Brain microvascular endothelial cell (primary cell): ENCODE measurements around the gene WRAP73.

Experiments used
- DNase-seq: peaks from one replicate; pipeline ENCODE4 v3.0.0-alpha.2; 2020
- H3K27ac ChIP-seq: fragments of 250-450 bp; sonication (Bioruptor Pico); 2 replicates; pipeline ENCODE4 v1.5.1; 2020; ENCODE audit warnings: mild to moderate bottlenecking, moderate library complexity
- H3K27me3 ChIP-seq: fragments of 250-450 bp; sonication (Bioruptor Pico); replicated peaks from 2 replicates; pipeline ENCODE4 v1.5.1; 2020; ENCODE audit warnings: mild to moderate bottlenecking
- H3K36me3 ChIP-seq: fragments of 250-450 bp; sonication (Bioruptor Pico); replicated peaks from 2 replicates; pipeline ENCODE4 v1.5.1; 2020; ENCODE audit warnings: mild to moderate bottlenecking
- H3K4me3 ChIP-seq: 2 replicates; pipeline ENCODE4 v1.5.1; 2011; ENCODE audit warnings: low read depth, mild to moderate bottlenecking, control low read depth, low read length, moderate library complexity
- CTCF ChIP-seq: IDR thresholded peaks from 2 replicates; pipeline ENCODE4 v1.5.1; 2011; ENCODE audit warnings: low read depth, mild to moderate bottlenecking, moderate library complexity, low read length, control low read depth, inconsistent platforms; ENCODE audit errors: missing control alignments
- in situ Hi-C: cut with HindIII; loops from 2 replicates; pipeline ENCODE4 v1.10.0; 2017; ENCODE audit warnings: low sequenced_read_pairs, low pct_ligation_motif_present

WRAP73 gene

DNA sequence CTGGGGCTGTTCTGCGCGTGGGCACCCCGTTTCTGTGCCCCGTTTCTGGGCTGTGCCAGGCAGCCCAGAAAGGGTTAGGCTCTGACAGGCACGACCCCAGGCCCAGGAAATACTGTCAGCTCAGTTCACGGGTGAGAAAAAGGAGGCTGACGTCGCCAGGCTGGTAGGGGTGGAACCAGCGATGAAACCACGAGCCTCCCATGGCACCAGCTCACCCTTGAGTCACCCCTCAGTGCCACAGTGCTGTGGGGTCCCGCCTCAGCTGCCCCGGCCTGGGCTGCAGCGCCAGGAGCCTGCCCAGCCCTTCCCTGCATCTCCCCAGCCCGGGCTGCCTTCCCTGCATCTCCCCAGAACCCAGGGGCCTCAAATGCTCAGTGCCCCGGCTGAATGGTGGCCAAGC is 50.1 kb downstream of the WRAP73 start:
- DNase-seq, result no peak
- no peak overlapping the region for H3K4me3 ChIP-seq
- in situ Hi-C loops, result no loop called here
- H3K27ac ChIP-seq, result no peak overlapping the region
- no peaks in the 10 kb centered on the region for H3K36me3 ChIP-seq
- no peaks in the 10 kb centered on the region for H3K27me3 ChIP-seq
- TF ChIP-seq CTCF, result no peak

DNA sequence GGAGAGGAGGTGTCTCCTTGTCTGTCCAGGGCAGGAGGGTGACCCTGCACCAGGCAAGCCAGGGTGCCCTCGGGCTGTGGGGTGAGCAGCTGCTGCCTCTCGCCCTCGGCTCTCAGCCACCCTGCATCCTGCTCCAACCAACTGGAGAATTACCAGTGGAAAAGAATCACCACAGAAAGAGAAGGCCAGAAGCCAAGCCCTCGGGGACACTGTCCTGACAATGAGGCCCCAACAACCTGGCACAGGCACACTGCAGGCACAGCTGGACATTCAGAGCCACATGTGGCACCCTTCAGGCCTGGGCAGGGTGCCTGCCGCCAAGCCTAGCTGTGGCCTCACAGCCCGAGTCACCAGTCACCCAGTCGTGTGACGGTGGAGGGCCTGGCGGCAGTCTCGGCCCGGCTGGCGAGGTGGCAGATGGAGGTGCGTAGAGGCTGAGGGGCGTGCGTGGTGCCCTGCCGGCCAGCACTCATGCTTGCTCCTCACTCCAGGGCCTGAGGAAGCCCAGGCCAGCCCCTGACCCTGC is 50.6 kb downstream of the WRAP73 start:
- no peaks in the 10 kb centered on the region for H3K36me3 ChIP-seq
- no peak for TF ChIP-seq CTCF
- no peak overlapping the region for H3K4me3 ChIP-seq
- DNase-seq, result no peak
- in situ Hi-C loops, result no loop called here
- no peak overlapping the region for H3K27ac ChIP-seq
- no peaks in the 10 kb centered on the region for H3K27me3 ChIP-seq

DNA sequence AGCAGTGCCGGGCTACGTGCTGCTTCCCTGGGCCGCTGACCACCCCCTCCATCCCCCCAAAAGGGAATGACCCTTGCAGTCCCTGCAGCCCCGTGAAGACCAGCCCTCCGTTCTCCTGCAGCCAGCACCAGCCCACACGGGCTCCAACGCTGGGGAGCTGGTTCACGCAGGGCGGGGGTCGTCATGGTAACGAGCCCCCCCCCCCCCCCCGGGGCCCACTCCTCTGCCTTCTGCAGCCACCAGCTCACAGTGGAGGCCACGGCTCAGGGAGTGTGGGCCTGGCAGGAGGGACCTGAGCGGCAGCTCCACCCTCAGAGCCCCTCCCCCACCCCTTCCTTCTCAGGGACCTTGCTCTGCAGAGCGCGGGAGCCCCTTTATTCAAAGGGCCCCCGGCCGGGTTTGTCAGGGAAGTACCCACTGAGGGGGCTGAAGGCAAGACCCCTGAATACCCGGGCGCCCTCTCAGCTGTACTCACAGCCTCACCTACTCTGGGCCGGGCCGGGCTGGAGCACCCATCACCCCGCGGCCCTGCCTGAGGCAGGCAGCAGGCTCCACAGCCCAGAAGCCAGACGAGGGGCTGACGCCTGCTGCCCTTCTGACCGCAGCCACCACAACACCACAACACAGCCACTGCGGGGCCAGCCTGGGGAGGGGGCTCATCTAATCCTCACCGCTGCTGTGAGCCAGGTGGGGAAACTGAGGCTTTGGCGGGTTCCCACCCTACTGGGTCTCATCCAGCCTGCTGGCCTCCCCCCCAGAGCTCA is 51.2 kb downstream of the WRAP73 start:
- in situ Hi-C loops, result no loop called here
- no peak for DNase-seq
- no peaks in the 10 kb centered on the region for H3K27me3 ChIP-seq

GRCh38 chr1:3598051-3598491 is 51.8 kb downstream of the WRAP73 start:
- in situ Hi-C loops, result no loop called here
- H3K36me3 ChIP-seq, result no peaks in the 10 kb centered on the region
- H3K27me3 ChIP-seq, result no peaks in the 10 kb centered on the region
- H3K4me3 ChIP-seq, result no peak overlapping the region
- TF ChIP-seq CTCF, result no peak
- no peak overlapping the region for H3K27ac ChIP-seq
- no peak for DNase-seq

More for the DNA sequence above, 51.2 kb downstream of the WRAP73 start:
- Histone ChIP-seq H3K36me3 (no peaks in the 10 kb centered on the region), H3K27ac (no peak overlapping the region), H3K4me3 (no peak overlapping the region)
- TF ChIP-seq CTCF, result no peak

GRCh38 chr1:3597599-3597964 is 52.3 kb downstream of the WRAP73 start:
- no peaks in the 10 kb centered on the region for H3K27me3 ChIP-seq
- in situ Hi-C loops, result no loop called here
- TF ChIP-seq CTCF, result no peak
- H3K36me3 ChIP-seq, result no peaks in the 10 kb centered on the region
- no peak for DNase-seq
- H3K27ac ChIP-seq, result no peak overlapping the region
- H3K4me3 ChIP-seq, result no peak overlapping the region
